Mononuclear cell (primary cell): ENCODE data around the gene HIRA. TPM values are rescaled to one million over a fixed set of nuclear protein-coding genes. Genes with fewer than 3 reads are reported as not detected.
"Not testable (repeated sequence)": the region's sequence is repeated elsewhere in the genome, so short reads cannot be mapped to it uniquely, and the experiment has no call there.

Experiments
- H3K27me3 ChIP-seq: 2 replicates; pipeline ENCODE4 v1.6.0; 2011; ENCODE audit warnings: low read length, control low read depth; ENCODE audit not compliant: insufficient read depth
- H3K4me1 ChIP-seq: 2 replicates; pipeline ENCODE4 v1.5.1; 2011; ENCODE audit warnings: mild to moderate bottlenecking, low read length, control low read depth; ENCODE audit not compliant: insufficient read depth
- H3K4me3 ChIP-seq: 2 replicates; pipeline ENCODE4 v1.5.1; 2011; ENCODE audit warnings: mild to moderate bottlenecking, low read length, moderate library complexity
- H3K9me3 ChIP-seq: 2 replicates; pipeline ENCODE4 v1.5.1; 2011; ENCODE audit warnings: low read depth, mild to moderate bottlenecking, control low read depth, low read length
- total RNA-seq: library from RNA; depleted of rRNA; stranded (reverse); fragments of >200 nt; gene quantifications from one replicate; pipeline ENCODE4 v1.2.3, GENCODE V29; 2012

Gene HIRA
- total RNA-seq, 1 donor, result 11.0 TPM

DNA sequence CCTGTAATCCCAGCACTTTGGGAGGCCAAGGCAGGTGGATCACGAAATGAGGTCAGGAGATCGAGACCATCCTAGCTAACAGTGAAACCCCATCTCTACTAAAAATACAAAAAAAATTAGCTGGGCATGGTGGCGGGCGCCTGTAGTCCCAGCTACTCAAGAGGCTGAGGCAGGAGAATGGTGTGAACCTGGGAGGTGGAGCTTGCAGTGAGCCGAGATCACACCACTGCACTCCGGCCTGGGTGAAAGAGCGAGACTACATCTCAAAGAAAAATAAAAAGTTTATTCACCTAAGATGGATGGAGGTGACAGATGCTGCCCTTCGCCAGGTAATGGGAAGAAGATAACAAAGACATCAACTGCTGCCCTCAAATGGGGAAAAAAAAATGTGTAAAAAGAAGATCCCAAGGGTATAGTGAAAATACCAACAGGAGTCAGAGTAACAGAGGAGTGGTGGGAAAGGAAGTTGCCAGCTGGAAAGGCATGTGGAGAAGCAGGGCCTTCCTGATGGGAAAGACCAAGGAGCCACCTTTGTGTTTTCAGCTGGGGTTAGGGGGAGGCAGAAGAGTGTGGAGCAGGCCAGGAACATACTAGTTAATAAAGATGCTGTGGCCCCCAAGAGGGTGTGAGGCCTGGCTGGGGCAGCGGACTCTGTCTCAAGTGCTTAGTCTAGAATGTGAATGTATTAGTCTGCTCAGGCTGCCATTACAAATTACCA lies 5.1 kb upstream of the HIRA start:
- H3K4me3 ChIP-seq, H3K27me3 ChIP-seq, H3K9me3 ChIP-seq: not testable (repeated sequence)
- peaks cover 22% of the 10 kb centered on the region for H3K4me1 ChIP-seq

DNA sequence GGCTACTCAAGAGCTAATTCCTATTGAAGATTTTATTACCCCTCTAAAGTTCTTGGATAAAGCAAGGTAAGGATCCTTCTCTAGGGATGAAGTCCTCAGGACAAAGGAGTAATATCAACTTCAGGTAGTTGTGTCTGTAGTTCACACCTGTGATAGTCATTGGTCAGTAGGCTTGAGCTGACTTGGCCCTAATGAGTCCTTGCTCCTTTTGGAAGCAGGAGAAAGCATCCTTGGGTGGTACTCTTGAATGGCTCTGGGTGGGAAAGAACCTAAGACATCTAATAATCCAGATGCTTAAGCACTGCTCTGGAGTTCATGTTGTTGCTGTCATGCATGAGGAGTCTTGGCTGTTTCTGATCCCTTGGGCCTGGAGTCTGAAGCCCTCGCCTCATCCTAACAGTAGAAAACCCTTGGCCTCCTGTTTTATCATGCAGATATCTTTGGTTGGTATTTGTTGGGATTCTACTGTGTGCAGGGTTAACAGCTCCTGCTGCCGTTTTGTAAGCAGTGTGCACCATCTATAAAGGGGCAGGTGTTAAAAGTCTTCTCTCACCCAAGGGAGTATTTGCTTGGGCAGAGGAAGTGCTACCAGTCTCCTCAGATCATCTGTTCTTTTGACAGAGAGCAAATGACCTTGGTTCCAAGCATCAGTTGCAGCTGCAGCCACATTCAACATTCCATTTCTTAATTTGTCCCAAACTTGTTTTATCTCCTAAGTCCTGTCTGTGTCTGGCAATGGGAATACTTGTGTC lies 3.5 kb upstream of the HIRA start:
- Histone ChIP-seq H3K4me3 (no peak overlapping the region), H3K27me3 (no peaks in the 10 kb centered on the region), H3K9me3 (no peaks in the 10 kb centered on the region), H3K4me1 (peaks cover 33% of the 10 kb centered on the region)

DNA sequence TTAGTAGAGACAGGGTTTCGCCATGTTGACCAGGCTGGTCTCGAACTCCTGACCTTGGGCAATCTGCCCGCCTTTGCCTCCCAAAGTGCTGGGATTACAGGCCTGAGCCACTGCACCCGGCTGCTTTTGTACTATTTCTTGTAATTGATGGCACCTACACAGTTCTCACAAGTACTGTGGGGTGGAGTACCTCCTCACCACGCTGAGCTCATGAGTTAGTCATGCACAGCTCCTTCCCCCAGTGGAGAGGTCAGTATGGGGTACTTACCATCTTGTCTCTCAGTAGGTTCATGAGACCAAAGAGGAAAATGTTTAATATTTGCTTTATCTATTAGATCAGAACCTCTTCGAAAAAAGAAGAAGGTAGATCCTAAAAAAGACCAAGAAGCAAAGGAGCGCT lies 2.9 kb upstream of the HIRA start:
- no peaks in the 10 kb centered on the region for H3K9me3 ChIP-seq
- no peaks in the 10 kb centered on the region for H3K27me3 ChIP-seq
- H3K4me1 ChIP-seq, result peaks cover 39% of the 10 kb centered on the region
- H3K4me3 ChIP-seq, result no peak overlapping the region

DNA sequence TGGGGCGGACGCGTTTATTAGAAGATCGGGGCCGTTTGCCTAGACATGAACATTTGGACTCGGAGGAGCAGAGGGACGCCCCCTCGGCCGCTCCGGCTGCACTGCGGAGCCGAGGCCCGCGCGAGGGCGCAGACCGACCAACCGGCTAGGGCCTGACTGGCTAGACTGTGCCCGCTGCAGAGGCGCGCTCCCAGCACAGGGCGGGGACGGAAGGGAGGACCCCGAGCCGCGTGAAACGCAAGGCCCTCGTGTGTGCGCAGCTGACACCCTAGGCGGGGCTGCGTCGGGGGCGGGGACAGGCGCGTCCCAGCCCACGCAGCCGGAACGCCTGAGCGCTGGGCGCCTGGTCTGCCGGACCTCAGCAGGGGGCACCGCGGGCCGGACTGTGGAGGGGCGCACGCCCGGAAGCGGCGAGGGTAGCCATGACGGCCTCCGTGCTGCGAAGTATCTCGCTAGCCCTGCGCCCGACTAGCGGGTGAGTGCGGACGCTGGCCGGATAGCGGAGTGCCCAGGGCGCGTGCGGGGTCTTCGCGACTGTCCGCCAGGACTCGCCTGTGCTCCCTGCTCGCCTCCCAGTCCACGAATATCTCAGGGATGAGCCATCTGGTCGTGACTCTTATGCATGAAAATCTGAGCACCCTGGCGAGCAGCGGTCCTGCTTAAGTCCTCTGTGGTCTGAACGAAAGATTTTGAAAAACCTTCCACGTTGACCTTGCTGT lies 759 bp upstream of the HIRA start, which contains the start of gene MRPL40:
MRPL40 (plus strand) TSS at position 413 of the 719 bp plus-strand sequence; CDS start at position 423, 10 bp downstream.
- Histone ChIP-seq H3K9me3 (no peaks in the 10 kb centered on the region), H3K4me1 (peaks cover 54% of the 10 kb centered on the region), H3K4me3 (peak within 1 kb of the TSS; percentile 73)

DNA sequence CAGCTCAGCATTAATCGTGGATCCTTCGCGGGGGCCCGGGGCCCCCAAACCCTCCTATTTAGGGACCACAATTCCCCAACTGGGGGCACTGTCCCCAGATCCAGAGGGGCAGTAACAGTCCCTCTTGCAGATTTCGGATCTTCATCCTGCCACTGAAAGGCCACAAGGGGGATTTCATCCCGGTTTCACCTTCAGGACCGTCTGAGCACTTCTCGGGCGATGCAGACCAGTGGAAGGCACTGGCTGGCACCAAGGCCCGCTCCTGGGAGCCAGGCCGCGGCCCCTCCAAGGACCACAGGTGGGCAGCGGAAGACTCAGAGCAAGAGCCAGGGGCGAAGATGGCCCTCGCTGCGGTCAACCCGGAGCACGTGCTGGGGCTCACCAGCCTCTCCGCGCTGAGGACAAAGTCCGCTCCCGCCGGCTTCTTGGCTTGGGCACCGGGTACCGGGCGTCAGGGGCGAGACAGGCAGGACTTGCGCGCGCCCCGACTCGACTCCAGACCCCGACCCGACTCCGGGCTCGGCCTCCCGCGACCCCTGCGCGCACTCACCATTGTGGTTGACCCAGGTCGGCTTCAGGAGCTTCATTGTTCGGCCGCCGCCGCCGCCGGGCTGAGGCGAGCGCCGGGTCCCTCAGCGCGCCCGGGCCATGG lies 517 bp downstream of the HIRA start:
- H3K4me1 ChIP-seq, result peaks cover 63% of the 10 kb centered on the region
- H3K9me3 ChIP-seq, result no peaks in the 10 kb centered on the region

More for the DNA sequence above, 759 bp upstream of the HIRA start, which contains the start of gene MRPL40:
- no peaks in the 10 kb centered on the region for H3K27me3 ChIP-seq

DNA sequence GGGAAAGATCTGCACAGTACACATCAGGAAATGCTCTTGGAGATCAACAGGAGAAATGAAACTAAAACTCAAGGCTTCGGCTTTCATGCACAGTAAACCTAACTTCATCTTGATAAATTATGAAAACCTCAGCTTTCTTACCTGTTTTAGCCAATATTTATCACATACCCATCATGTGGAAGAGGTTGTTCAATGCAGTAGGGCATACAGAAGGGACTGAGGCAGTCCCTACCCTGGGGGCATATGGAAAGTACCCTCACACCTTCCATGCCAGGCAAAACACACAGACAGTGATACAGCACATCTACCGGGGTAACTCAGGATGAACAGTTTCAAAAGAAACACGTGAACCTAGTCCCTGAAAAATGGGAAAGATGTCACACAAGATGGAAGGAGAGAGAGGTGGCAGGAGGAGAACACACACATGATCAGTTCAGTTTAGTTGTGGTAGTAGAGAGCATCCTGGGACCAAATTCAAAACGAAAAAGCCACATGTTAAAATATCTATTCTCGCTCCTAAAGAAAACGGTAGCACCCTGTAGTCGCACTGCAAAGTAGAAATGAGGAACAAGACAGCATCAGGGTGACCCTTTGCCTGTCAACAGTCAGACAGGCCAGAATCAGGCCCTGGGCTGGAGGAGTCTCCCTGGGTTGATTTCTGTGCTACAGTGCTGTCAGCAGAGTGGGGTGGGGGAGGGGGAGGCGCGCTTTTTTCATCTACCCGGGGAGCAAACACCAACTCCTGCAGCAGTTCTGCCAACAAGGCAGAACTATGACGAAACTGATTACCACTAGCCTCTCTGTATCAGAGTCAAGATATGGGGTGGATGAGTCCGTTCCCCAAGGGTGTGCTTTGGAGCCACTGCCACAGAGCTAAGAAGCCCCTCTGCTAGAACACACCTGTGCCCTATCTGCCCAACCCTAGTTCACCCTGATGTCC lies 1.3 kb downstream of the HIRA start:
- peaks cover 70% of the 10 kb centered on the region for H3K4me1 ChIP-seq
- peak overlapping the region; percentile 73 for H3K4me3 ChIP-seq
- H3K9me3 ChIP-seq, result no peaks in the 10 kb centered on the region

More for the DNA sequence above, 517 bp downstream of the HIRA start:
- Histone ChIP-seq H3K4me3 (peak overlapping the region; percentile 73), H3K27me3 (no peaks in the 10 kb centered on the region)

DNA sequence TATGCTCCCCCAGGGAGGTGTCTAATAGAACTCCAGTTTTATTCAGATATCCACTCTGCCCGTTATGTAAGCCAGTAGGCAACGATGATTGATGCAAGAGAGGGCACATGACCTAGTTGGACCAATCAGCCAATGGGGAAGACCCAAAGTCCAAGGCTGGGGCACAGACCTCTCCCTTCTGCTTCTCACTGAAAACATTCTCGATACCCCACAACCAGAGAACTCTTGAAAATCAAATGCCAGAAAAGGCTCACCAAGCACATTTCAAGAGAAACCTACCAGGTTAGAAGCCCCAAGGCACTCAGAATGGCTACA lies 7.4 kb downstream of the HIRA start:
- no peak overlapping the region for H3K4me3 ChIP-seq
- peaks cover 84% of the 10 kb centered on the region for H3K4me1 ChIP-seq
- H3K9me3 ChIP-seq, result no peaks in the 10 kb centered on the region
- no peaks in the 10 kb centered on the region for H3K27me3 ChIP-seq

More for the DNA sequence above, 1.3 kb downstream of the HIRA start:
- no peaks in the 10 kb centered on the region for H3K27me3 ChIP-seq

DNA sequence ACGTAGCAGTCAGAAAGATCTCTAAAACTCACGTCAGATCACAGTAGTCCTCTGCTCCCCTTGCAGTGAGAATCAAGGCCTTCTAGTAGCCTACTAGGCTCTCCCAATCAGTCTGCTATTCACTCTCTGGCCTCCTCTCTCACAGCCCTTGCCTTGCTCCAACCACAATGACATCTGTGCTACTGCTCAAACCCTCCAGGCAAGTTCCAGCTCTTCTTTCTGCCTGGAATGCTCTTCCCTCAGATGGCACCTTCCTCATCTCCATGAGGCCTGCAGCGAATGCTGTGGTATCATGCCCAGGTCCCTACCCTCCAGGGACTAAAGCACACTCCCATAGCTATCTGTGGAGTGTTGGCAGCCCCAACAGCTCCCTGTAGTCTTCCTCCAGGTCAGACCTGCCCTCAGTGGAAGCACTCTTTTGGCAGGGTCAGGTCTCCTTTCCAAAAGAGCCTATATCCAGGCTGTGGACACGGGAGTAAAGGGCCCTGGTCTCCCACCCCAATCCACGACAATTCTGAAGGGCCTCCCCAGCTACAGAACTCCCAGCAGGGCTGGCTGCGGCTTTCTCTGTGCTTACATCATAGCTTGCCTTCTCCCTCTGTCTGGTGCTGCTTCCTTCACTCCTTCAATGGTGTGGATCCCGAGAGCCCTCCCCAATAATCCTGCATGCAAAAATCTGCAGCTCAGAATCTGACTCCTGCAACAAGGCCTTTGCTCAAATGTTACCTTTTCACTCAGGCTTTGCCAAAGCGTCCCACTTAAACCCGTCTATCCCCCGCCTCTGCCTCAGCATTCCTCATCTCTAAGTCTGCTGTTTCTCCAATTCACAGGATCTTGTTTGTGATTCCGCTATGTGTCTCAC lies 8.9 kb downstream of the HIRA start:
- H3K27me3 ChIP-seq, result no peaks in the 10 kb centered on the region
- no peaks in the 10 kb centered on the region for H3K9me3 ChIP-seq
- H3K4me1 ChIP-seq, result peaks cover 78% of the 10 kb centered on the region
- no peak overlapping the region for H3K4me3 ChIP-seq

DNA sequence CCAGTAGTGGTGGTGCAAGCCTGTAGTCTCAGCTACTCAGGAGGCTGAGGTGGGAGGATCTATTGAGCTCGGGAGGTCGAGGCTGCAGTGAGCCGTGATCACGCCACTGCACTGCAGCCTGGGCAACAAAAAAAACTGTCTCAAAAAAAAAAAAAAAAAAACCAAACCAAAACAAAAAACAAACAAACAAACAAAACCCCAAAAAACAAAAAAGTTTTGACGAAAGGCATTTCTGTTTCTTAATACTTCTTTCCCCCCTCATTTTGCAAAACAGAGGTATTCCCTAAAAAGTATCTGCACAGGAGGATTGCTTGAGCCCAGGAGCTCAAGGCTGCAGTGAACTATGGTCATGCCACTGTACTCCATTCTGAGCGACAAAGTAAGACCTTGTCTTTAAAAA lies 11.2 kb downstream of the HIRA start:
- no peaks in the 10 kb centered on the region for H3K9me3 ChIP-seq
- peaks cover 59% of the 10 kb centered on the region for H3K4me1 ChIP-seq
- H3K27me3 ChIP-seq, result no peaks in the 10 kb centered on the region
- no peak overlapping the region for H3K4me3 ChIP-seq

DNA sequence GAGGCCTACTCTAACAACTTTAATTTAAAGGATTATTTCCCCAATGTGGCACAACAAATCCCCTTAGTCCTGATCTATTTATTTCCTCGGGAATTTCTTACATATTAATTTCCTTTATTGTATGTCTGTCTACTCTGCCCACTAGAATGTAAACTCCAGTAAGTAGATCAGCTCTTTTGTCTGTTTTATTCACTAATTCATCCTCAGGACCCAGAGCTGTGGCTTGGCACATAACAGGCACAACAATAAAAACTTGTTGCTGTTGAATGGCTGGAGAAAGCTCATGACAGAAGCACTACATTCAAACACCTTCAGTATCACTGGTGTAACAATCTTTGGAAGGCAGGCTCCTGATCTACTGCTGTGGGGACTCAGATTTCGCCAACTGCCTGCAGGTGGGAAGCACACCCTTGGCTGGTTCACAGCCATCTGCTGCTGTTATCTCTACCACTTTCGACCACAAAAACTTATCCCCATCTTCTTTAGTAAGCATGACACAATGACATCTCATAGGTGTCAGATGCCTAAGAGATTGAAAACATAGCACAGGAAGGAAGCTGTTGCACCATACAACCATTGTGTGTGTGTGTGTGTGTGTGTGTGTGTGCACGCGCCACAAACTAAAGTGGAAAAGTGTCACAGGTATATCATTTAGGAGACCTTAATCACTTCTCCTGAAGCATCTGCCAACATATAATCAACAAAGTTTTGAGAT lies 11.9 kb downstream of the HIRA start:
- H3K4me1 ChIP-seq, result peaks cover 53% of the 10 kb centered on the region
- H3K4me3 ChIP-seq, result no peak overlapping the region

DNA sequence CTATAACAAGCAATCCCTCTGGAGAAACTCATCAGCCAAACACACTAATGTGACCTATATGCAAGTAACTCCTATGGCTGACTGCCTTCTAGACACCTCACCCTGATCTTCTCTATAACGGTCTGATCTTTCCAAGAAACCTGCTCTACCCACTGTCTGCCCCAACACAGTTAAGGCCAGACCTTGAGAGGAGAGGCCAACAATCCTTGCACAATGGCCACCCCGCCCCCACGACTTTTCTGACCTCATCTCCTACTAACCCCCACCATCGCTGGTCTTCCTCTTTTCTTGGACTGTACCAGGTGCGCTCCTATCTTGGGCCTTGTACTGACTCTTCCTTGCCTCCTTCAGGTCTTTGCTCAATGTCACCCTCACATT lies 12.5 kb downstream of the HIRA start:
- Histone ChIP-seq H3K27me3 (no peaks in the 10 kb centered on the region), H3K4me1 (peaks cover 48% of the 10 kb centered on the region), H3K4me3 (no peak overlapping the region), H3K9me3 (no peaks in the 10 kb centered on the region)

More for the DNA sequence above, 11.9 kb downstream of the HIRA start:
- Histone ChIP-seq H3K9me3 (no peaks in the 10 kb centered on the region), H3K27me3 (no peaks in the 10 kb centered on the region)

DNA sequence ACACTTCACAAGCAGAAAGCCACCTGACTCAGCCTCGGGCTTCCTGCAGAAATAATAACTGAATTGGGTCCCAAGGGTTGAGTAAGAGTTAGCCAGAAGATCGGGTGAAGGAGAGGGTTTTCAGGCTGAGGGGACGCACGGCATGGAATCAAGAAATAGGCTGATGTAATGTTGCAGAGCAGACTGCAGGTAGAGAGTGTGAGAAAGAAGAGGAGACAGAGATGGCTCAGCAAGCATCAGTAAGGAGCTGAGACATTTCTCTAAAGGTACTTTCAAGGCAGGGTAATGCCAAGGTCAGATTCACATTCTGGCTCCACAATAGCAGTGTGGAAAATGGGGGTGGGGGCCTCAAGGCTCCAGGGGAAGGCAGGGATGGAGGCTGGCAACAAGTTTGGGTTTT lies 18.6 kb downstream of the HIRA start:
- H3K4me1 ChIP-seq, result no peaks in the 10 kb centered on the region
- no peaks in the 10 kb centered on the region for H3K9me3 ChIP-seq
- no peaks in the 10 kb centered on the region for H3K27me3 ChIP-seq
- no peak overlapping the region for H3K4me3 ChIP-seq

DNA sequence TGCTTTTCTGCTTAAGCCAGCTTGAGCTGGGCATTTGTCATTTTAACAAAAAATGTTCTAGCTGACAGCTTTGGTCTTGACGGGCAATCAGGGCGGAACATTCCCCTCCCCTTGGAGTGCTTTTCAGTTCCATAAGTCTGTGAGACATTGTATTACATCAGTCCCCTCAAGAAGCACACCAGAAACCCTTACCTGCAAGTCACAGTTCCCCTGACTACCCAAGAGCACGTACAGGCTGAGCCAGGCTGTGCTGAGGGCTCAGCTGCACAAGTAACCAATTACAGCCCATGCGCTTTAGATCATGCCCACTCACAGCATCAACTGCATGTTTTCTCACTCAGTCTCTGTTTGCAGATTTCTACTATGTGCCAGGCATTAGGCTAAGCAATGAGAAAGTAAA lies 19.1 kb downstream of the HIRA start:
- no peaks in the 10 kb centered on the region for H3K4me1 ChIP-seq
- H3K27me3 ChIP-seq, result no peaks in the 10 kb centered on the region
- no peak overlapping the region for H3K4me3 ChIP-seq
- H3K9me3 ChIP-seq, result no peaks in the 10 kb centered on the region
